ENCODE measurements around the gene TLNRD1. TPM values are rescaled to one million over a fixed set of nuclear protein-coding genes. Genes with fewer than 3 reads are reported as not detected.

Gene TLNRD1
- total RNA-seq, 1 experiment from 2014 or later: 22.5 TPM

DNA sequence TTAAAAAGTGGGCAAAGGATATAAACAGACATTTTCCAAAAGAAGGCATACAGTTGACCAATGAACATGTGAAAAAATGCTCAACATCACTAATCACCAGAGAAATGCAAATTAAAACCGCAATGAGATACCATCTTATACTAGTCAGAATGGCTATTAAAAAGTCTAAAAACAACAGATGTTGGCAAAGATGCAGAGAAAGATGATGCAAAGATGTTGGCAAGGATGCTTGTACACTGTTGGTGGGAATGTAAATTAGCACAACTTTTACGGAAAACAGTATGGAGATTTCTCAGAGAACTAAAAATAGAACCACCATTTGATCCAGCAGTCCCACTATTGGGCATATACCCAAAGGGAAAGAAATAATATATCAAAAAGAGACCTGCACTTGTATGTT, 53.5 kb downstream of the TLNRD1 start:
- no peaks in the 10 kb centered on the region for H3K9me2 ChIP-seq (ENCODE audit: insufficient read depth)
- ChIA-PET CTCF (no interaction called here), RAD21 (ENCODE audit: low non-redundant PET in 1 of 2, low total read pairs in 2 of 2, uncharacterized antibody in 2 of 2, unreplicated experiment in 2 of 2) (no interaction called here), POLR2A (no interaction called here)
- H4K20me1 ChIP-seq (ENCODE audit: insufficient read depth): no peaks in the 10 kb centered on the region
- no peak overlapping the region for H2AFZ ChIP-seq (ENCODE audit: low read depth, low read length, poor library complexity, severe bottlenecking)
- H3K36me3 ChIP-seq (ENCODE audit: control insufficient read depth in 1 of 2, insufficient read depth in 2 of 2, low read length in 2 of 2): no peaks in the 10 kb centered on the region
- H3K79me2 ChIP-seq (ENCODE audit: insufficient read depth, low read length): no peaks in the 10 kb centered on the region
- H3K4me1 ChIP-seq (ENCODE audit: control insufficient read depth in 1 of 2, insufficient read depth in 2 of 2, low read length in 2 of 2): no peaks in the 10 kb centered on the region
- no peaks in the 10 kb centered on the region for H3K9me3 ChIP-seq (ENCODE audit: control insufficient read depth in 1 of 2, insufficient read depth in 1 of 2, low read depth in 1 of 2, low read length in 2 of 2)
- BruUV-seq (replicated peaks): no TSS peak
- intact Hi-C loops (cut with micrococcal nuclease): no loop called here
- ATAC-seq: no peak
- H3K27ac ChIP-seq (ENCODE audit: low read depth, low read length): no peak overlapping the region
- H3K4me3 ChIP-seq (replicated peaks in 1 of 2; ENCODE audit: low read depth in 1 of 2, low read length in 2 of 2): no peak overlapping the region
- no peak overlapping the region for H3K4me2 ChIP-seq (ENCODE audit: low read length)
- no peak overlapping the region for H3K9ac ChIP-seq (ENCODE audit: low read length)
- no peaks in the 10 kb centered on the region for H3K27me3 ChIP-seq (ENCODE audit: insufficient read depth, low read length)
- TF ChIP-seq CBX3 (IDR thresholded peaks at IDR 0.05; ENCODE audit: low read depth): no peak
- TF ChIP-seq RAD21 (IDR thresholded peaks at IDR 0.05; ENCODE audit: low read depth): no peak
- no peak for TF ChIP-seq POLR2AphosphoS5 (IDR thresholded peaks at IDR 0.05; ENCODE audit: low read depth, low read length)
- TF ChIP-seq SP1 (IDR thresholded peaks at IDR 0.05; ENCODE audit: low read depth): no peak
- TF ChIP-seq, protein P1, sequence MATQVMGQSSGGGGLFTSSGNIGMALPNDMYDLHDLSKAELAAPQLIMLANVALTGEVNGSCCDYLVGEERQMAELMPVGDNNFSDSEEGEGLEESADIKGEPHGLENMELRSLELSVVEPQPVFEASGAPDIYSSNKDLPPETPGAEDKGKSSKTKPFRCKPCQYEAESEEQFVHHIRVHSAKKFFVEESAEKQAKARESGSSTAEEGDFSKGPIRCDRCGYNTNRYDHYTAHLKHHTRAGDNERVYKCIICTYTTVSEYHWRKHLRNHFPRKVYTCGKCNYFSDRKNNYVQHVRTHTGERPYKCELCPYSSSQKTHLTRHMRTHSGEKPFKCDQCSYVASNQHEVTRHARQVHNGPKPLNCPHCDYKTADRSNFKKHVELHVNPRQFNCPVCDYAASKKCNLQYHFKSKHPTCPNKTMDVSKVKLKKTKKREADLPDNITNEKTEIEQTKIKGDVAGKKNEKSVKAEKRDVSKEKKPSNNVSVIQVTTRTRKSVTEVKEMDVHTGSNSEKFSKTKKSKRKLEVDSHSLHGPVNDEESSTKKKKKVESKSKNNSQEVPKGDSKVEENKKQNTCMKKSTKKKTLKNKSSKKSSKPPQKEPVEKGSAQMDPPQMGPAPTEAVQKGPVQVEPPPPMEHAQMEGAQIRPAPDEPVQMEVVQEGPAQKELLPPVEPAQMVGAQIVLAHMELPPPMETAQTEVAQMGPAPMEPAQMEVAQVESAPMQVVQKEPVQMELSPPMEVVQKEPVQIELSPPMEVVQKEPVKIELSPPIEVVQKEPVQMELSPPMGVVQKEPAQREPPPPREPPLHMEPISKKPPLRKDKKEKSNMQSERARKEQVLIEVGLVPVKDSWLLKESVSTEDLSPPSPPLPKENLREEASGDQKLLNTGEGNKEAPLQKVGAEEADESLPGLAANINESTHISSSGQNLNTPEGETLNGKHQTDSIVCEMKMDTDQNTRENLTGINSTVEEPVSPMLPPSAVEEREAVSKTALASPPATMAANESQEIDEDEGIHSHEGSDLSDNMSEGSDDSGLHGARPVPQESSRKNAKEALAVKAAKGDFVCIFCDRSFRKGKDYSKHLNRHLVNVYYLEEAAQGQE (IDR thresholded peaks at IDR 0.05; ENCODE audit: low read depth): no peak
- TF ChIP-seq, protein P2, sequence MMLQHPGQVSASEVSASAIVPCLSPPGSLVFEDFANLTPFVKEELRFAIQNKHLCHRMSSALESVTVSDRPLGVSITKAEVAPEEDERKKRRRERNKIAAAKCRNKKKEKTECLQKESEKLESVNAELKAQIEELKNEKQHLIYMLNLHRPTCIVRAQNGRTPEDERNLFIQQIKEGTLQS (IDR thresholded peaks at IDR 0.05): no peak
- TF ChIP-seq ZFX (IDR thresholded peaks at IDR 0.05): no peak
- TF ChIP-seq, protein P3, sequence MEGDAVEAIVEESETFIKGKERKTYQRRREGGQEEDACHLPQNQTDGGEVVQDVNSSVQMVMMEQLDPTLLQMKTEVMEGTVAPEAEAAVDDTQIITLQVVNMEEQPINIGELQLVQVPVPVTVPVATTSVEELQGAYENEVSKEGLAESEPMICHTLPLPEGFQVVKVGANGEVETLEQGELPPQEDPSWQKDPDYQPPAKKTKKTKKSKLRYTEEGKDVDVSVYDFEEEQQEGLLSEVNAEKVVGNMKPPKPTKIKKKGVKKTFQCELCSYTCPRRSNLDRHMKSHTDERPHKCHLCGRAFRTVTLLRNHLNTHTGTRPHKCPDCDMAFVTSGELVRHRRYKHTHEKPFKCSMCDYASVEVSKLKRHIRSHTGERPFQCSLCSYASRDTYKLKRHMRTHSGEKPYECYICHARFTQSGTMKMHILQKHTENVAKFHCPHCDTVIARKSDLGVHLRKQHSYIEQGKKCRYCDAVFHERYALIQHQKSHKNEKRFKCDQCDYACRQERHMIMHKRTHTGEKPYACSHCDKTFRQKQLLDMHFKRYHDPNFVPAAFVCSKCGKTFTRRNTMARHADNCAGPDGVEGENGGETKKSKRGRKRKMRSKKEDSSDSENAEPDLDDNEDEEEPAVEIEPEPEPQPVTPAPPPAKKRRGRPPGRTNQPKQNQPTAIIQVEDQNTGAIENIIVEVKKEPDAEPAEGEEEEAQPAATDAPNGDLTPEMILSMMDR (IDR thresholded peaks at IDR 0.05 in 2 of 3, conservative IDR thresholded peaks at IDR 0.05 in 1 of 3; ENCODE audit: borderline replicate concordance in 1 of 3, insufficient read depth in 1 of 3, low read depth in 2 of 3, low read length in 2 of 3): no peak
- TF ChIP-seq POLR2A (IDR thresholded peaks at IDR 0.05; ENCODE audit: borderline replicate concordance, extremely low read depth, insufficient read depth, insufficient read length): no peak
- no peak for TF ChIP-seq JUND (IDR thresholded peaks at IDR 0.05)
- TF ChIP-seq EZH2phosphoT487 (IDR thresholded peaks at IDR 0.05; ENCODE audit: borderline replicate concordance): no peak
- no peak for TF ChIP-seq FOSL1 (IDR thresholded peaks at IDR 0.05; ENCODE audit: low read depth)
- TF ChIP-seq CEBPB (IDR thresholded peaks at IDR 0.05; ENCODE audit: low read depth): no peak
- no peak for TF ChIP-seq EGR1 (IDR thresholded peaks at IDR 0.05; ENCODE audit: low read depth)
- TF ChIP-seq, protein P4, sequence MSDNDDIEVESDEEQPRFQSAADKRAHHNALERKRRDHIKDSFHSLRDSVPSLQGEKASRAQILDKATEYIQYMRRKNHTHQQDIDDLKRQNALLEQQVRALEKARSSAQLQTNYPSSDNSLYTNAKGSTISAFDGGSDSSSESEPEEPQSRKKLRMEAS (IDR thresholded peaks at IDR 0.05): no peak
- no peak for TF ChIP-seq ZNF274 (IDR thresholded peaks at IDR 0.05; ENCODE audit: low read depth, low read length)
- TF ChIP-seq SIN3A (IDR thresholded peaks at IDR 0.05; ENCODE audit: low read depth): no peak
- TF ChIP-seq TCF7L2 (IDR thresholded peaks at IDR 0.05; ENCODE audit: borderline replicate concordance, extremely low read depth, insufficient read depth, insufficient read length): no peak
- TF ChIP-seq YY1 (IDR thresholded peaks at IDR 0.05; ENCODE audit: extremely low read depth, insufficient replicate concordance, low read depth, low read length): no peak
- DNase-seq (ENCODE audit: low read depth, low spot score): no peak

All from HCT116 (cell line).